CD14-positive monocyte (primary cell): ENCODE measurements around the gene PNPO. TPM values are rescaled to one million over a fixed set of nuclear protein-coding genes. Genes with fewer than 3 reads are reported as not detected.

Experiments used
- DNase-seq, 3 donors: peaks; one replicate each; pipeline ENCODE4 v3.0.0-alpha.2; 2011 to 2022
- H2AFZ ChIP-seq: 2 replicates; pipeline ENCODE4 v1.6.0; 2012; ENCODE audit warnings: mild to moderate bottlenecking, low read depth, low read length, inconsistent platforms; ENCODE audit not compliant: insufficient read depth, poor library complexity, severe bottlenecking
- H3K27ac ChIP-seq, 2 donors: 1 replicate in 1 of 2; 2 replicates in 1 of 2; pipeline ENCODE4 v1.5.1; 2012 to 2013; ENCODE audit warnings: low read length in 2 of 2, control low read depth in 1 of 2, inconsistent platforms in 1 of 2, low read depth in 1 of 2, mild to moderate bottlenecking in 1 of 2
- H3K27me3 ChIP-seq, 2 donors: one replicate each; pipeline versions ENCODE4 v1.6.0 to v1.6.1; 2011 to 2013; ENCODE audit warnings: low read length in 2 of 2; ENCODE audit not compliant: control insufficient read depth in 2 of 2, insufficient read depth in 2 of 2
- H3K36me3 ChIP-seq, 2 donors: replicated peaks in 1 of 2; 1 replicate in 1 of 2; 2 replicates in 1 of 2; pipeline versions ENCODE4 v1.5.1 to v1.6.1; 2012 to 2013; ENCODE audit warnings: low read length in 2 of 2, control low read depth in 1 of 2, inconsistent platforms in 1 of 2, mild to moderate bottlenecking in 1 of 2; ENCODE audit not compliant: insufficient read depth in 2 of 2, control insufficient read depth in 1 of 2
- H3K4me1 ChIP-seq, 2 donors: 1 replicate in 1 of 2; 2 replicates in 1 of 2; pipeline versions ENCODE4 v1.5.1 to v1.6.1; 2012 to 2013; ENCODE audit warnings: low read length in 2 of 2, control low read depth in 1 of 2, inconsistent platforms in 1 of 2, mild to moderate bottlenecking in 1 of 2, moderate library complexity in 1 of 2; ENCODE audit not compliant: insufficient read depth in 2 of 2, control insufficient read depth in 1 of 2
- H3K4me2 ChIP-seq: replicated peaks from 2 replicates; pipeline ENCODE3; 2012; ENCODE audit warnings: low read length, moderate library complexity, mild to moderate bottlenecking; ENCODE audit not compliant: poor library complexity, severe bottlenecking; ENCODE audit errors: extremely low read depth
- H3K4me3 ChIP-seq, 3 experiments: fragments of 200-600 bp in 1 of 3; sonication (generic) in 1 of 3; replicated peaks in 1 of 3; 1 replicate in 2 of 3; 2 replicates in 1 of 3; pipeline ENCODE4 v1.5.1; 2011 to 2013; ENCODE audit warnings: low read length in 3 of 3, mild to moderate bottlenecking in 3 of 3, control low read depth in 2 of 3, low read depth in 2 of 3, inconsistent platforms in 1 of 3, moderate library complexity in 1 of 3
- H3K79me2 ChIP-seq: 2 replicates; pipeline ENCODE4 v1.6.0; 2012; ENCODE audit warnings: mild to moderate bottlenecking, control low read depth, inconsistent platforms, low read length, moderate library complexity; ENCODE audit not compliant: insufficient read depth
- H3K9ac ChIP-seq: 2 replicates; pipeline ENCODE4 v1.6.0; 2017; ENCODE audit warnings: low read length, mild to moderate bottlenecking; ENCODE audit not compliant: insufficient read depth, poor library complexity, severe bottlenecking
- H3K9me3 ChIP-seq, 2 donors: replicated peaks in 1 of 2; 1 replicate in 1 of 2; 2 replicates in 1 of 2; pipeline versions ENCODE4 v1.5.1 to v1.6.1; 2012 to 2013; ENCODE audit warnings: low read length in 2 of 2, control low read depth in 1 of 2; ENCODE audit not compliant: control insufficient read depth in 1 of 2, insufficient read depth in 1 of 2
- H4K20me1 ChIP-seq: 2 replicates; pipeline ENCODE4 v1.6.0; 2012; ENCODE audit warnings: mild to moderate bottlenecking, low read length, control low read depth, moderate library complexity; ENCODE audit not compliant: insufficient read depth
- H3K27ac Mint-ChIP-seq, 7 donors: one replicate each; pipeline ENCODE4 v1.8.0; 2020; ENCODE audit warnings: mild to moderate bottlenecking in 7 of 7, mixed read lengths in 7 of 7, moderate library complexity in 6 of 7, inconsistent platforms in 2 of 7
- H3K27me3 Mint-ChIP-seq, 3 donors: one replicate each; pipeline ENCODE4 v1.8.0; 2021 to 2022; ENCODE audit warnings: low read depth in 3 of 3, mild to moderate bottlenecking in 3 of 3, mixed read lengths in 3 of 3, moderate library complexity in 3 of 3, inconsistent platforms in 1 of 3
- H3K36me3 Mint-ChIP-seq, 2 donors: one replicate each; pipeline ENCODE4 v1.8.0; 2020; ENCODE audit warnings: mixed read lengths in 2 of 2, inconsistent platforms in 1 of 2, mild to moderate bottlenecking in 1 of 2
- H3K4me1 Mint-ChIP-seq: one replicate; pipeline ENCODE4 v1.8.0; 2020; ENCODE audit warnings: mild to moderate bottlenecking, mixed read lengths
- H3K4me3 Mint-ChIP-seq, 2 donors: one replicate each; pipeline ENCODE4 v1.8.0; 2020; ENCODE audit warnings: mild to moderate bottlenecking in 2 of 2, mixed read lengths in 2 of 2, moderate library complexity in 1 of 2
- H3K9me3 Mint-ChIP-seq, 7 donors: one replicate each; pipeline ENCODE4 v1.8.0; 2020 to 2022; ENCODE audit warnings: mixed read lengths in 7 of 7, mild to moderate bottlenecking in 6 of 7, moderate library complexity in 6 of 7, inconsistent platforms in 2 of 7
- WGBS: methylation state at CpG from one replicate; pipeline ENCODE4 v1.1.5; 2013; ENCODE audit warnings: missing lambda C conversion rate; ENCODE audit not compliant: insufficient coverage; 5-methylcytosine and 5-hydroxymethylcytosine counted together
- intact Hi-C, 2 donors: fragments of 100-400 bp; cut with micrococcal nuclease; formaldehyde crosslinking; loops; one replicate each; pipeline versions ENCODE4 v1.15.0 to v1.15.1; 2023
- polyA plus RNA-seq, 3 donors: library from polyadenylated mRNA; depleted of rRNA in 1 of 3; unstranded in 2 of 3; stranded (reverse) in 1 of 3; fragments of 300-500 nt in 2 of 3; fragments of >200 nt in 1 of 3; fragmentation: Illumina TruSeq in 2 of 3; gene quantifications; 1 replicate in 2 of 3; 2 replicates in 1 of 3; pipeline ENCODE4 v1.2.3, GENCODE V29; 2012 to 2021
- TF ChIP-seq, protein P1 (sequence below): fragments of 200-600 bp; IDR thresholded peaks from one replicate; pipeline ENCODE4 v1.8.0; 2022; ENCODE audit warnings: antibody characterized with exemption, mild to moderate bottlenecking

PNPO gene
- polyA plus RNA-seq, 3 donors = 13.2 to 34.2 (median 29.7) TPM

DNA sequence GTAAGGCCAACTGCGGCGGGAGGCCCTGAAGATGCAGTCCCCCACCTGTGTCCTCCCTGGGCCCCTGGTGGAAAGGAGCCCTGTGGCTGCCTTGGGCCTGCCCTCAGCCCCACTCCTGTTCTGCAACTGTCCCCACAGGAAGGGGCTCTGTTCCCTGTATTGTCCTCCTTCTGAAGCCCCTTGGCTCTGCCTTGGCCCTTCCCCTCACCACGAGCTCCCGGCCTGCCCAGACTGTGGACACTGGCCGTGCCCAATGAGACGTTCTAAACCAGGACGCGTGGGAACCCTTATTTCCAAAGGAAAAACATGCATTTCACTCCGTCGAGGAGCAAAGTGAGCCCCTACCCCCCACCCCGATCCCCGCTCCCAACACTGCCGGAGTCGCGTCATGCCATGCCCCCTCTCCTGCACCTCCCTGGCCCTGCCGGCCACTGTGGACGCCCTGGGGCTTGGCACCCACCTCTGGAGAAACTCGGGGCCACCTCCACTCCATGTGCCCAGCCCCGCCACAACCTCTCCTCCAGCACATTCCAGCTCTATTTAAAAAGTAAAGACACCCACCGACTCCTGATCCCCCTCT is 13.5 kb upstream of the PNPO start:
- no peaks in the 10 kb centered on the region for H4K20me1 ChIP-seq
- 94% methylated on average over 17 of the region's 20 CpGs for WGBS
- peaks cover 0 to 2% (median 2%) of the 10 kb centered on the region in 3 donors for H3K27me3 Mint-ChIP-seq
- H3K27me3 ChIP-seq = no peaks in the 10 kb centered on the region
- H3K79me2 ChIP-seq = no peaks in the 10 kb centered on the region
- H3K27ac Mint-ChIP-seq = no peak overlapping the region
- H2AFZ ChIP-seq = no peak overlapping the region
- H3K36me3 Mint-ChIP-seq = peaks cover 79 to 82% of the 10 kb centered on the region in 2 donors
- H3K36me3 ChIP-seq = peaks cover 65 to 83% of the 10 kb centered on the region in 2 donors
- H3K4me1 ChIP-seq = no peaks in the 10 kb centered on the region
- peaks cover 3% of the 10 kb centered on the region for H3K4me1 Mint-ChIP-seq
- TF ChIP-seq, protein P1, sequence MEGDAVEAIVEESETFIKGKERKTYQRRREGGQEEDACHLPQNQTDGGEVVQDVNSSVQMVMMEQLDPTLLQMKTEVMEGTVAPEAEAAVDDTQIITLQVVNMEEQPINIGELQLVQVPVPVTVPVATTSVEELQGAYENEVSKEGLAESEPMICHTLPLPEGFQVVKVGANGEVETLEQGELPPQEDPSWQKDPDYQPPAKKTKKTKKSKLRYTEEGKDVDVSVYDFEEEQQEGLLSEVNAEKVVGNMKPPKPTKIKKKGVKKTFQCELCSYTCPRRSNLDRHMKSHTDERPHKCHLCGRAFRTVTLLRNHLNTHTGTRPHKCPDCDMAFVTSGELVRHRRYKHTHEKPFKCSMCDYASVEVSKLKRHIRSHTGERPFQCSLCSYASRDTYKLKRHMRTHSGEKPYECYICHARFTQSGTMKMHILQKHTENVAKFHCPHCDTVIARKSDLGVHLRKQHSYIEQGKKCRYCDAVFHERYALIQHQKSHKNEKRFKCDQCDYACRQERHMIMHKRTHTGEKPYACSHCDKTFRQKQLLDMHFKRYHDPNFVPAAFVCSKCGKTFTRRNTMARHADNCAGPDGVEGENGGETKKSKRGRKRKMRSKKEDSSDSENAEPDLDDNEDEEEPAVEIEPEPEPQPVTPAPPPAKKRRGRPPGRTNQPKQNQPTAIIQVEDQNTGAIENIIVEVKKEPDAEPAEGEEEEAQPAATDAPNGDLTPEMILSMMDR = no peak
- peaks cover 0 to 2% (median 0%) of the 10 kb centered on the region in 7 donors for H3K9me3 Mint-ChIP-seq
- no peak for DNase-seq
- H3K4me3 Mint-ChIP-seq = no peak overlapping the region
- H3K4me3 ChIP-seq = no peak overlapping the region
- H3K4me2 ChIP-seq = no peak overlapping the region
- no peak overlapping the region for H3K9ac ChIP-seq
- no peaks in the 10 kb centered on the region for H3K9me3 ChIP-seq
- intact Hi-C loops = no loop called here
- H3K27ac ChIP-seq = no peak overlapping the region

DNA sequence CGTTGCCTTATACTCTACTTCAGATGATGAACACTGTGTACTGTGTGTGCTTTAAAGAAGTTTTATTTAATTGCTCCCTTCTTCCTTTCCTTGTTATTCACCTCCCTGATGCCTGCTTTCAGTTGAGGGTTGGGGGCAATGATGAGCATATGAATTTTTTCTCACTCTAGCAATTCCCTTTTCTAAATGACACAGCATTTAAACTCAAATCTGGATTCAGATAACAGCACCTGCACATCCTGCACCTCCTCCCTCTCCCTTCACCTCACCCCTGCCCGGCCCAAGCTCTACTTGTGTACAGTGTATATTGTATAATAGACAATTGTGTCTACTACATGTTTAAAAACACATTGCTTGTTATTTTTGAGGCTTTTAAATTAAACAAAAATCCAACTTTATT is 13.0 kb upstream of the PNPO start:
- intact Hi-C loops = no loop called here
- no peak overlapping the region for H3K9ac ChIP-seq
- H3K27me3 ChIP-seq = no peaks in the 10 kb centered on the region
- H3K4me2 ChIP-seq = no peak overlapping the region
- Mint-ChIP-seq H3K4me3 (no peak overlapping the region), H3K27ac (no peak overlapping the region), H3K9me3 (peaks cover 0 to 2% (median 0%) of the 10 kb centered on the region in 7 donors), H3K4me1 (peaks cover 3% of the 10 kb centered on the region), H3K27me3 (peaks cover 0 to 2% (median 2%) of the 10 kb centered on the region in 3 donors), H3K36me3 (peaks cover 76 to 81% of the 10 kb centered on the region in 2 donors)
- H3K79me2 ChIP-seq = no peaks in the 10 kb centered on the region
- peaks cover 60 to 83% of the 10 kb centered on the region in 2 donors for H3K36me3 ChIP-seq
- WGBS = no CpG with 5 or more reads among the region's 2 CpGs
- DNase-seq = no peak
- H3K4me1 ChIP-seq = no peaks in the 10 kb centered on the region
- TF ChIP-seq, protein P1 = no peak
- H3K27ac ChIP-seq = no peak overlapping the region
- no peak overlapping the region for H2AFZ ChIP-seq
- no peaks in the 10 kb centered on the region for H4K20me1 ChIP-seq
- no peaks in the 10 kb centered on the region for H3K9me3 ChIP-seq
- no peak overlapping the region for H3K4me3 ChIP-seq
